Loucy (cell line): ENCODE measurements around the gene SLC37A4.

Experiments used
- H2AFZ ChIP-seq: fragments of 200-600 bp; sonication (generic); 2 replicates; pipeline ENCODE4 v1.6.0; 2016; ENCODE audit warnings: antibody characterized with exemption, mild to moderate bottlenecking, low read length, moderate library complexity
- H3F3A ChIP-seq: fragments of 200-600 bp; 2 replicates; pipeline ENCODE4 v1.6.0; 2016; ENCODE audit warnings: antibody characterized with exemption, low read depth, mild to moderate bottlenecking
- H3K27me3 ChIP-seq: fragments of 200-600 bp; sonication (generic); 2 replicates; pipeline ENCODE4 v1.6.1; 2014; ENCODE audit warnings: low read length, mild to moderate bottlenecking; ENCODE audit not compliant: insufficient read depth, poor library complexity, severe bottlenecking
- H3K36me3 ChIP-seq: fragments of 200-600 bp; sonication (generic); 2 replicates; pipeline ENCODE4 v1.6.1; 2016; ENCODE audit warnings: low read length; ENCODE audit not compliant: insufficient read depth
- H3K4me1 ChIP-seq: fragments of 200-600 bp; sonication (generic); 2 replicates; pipeline ENCODE4 v1.5.1; 2014; ENCODE audit warnings: low read length, mild to moderate bottlenecking; ENCODE audit not compliant: insufficient read depth, poor library complexity, severe bottlenecking
- H3K4me2 ChIP-seq: fragments of 200-600 bp; sonication (generic); 2 replicates; pipeline ENCODE4 v1.6.0; 2014; ENCODE audit warnings: antibody characterized with exemption, low read length, low read depth, mild to moderate bottlenecking; ENCODE audit not compliant: poor library complexity, severe bottlenecking
- H3K4me3 ChIP-seq: fragments of 200-600 bp; sonication (generic); 2 replicates; pipeline ENCODE4 v1.5.1; 2014; ENCODE audit warnings: low read length, mild to moderate bottlenecking, mixed read lengths; ENCODE audit not compliant: poor library complexity, severe bottlenecking
- H3K79me2 ChIP-seq: fragments of 200-600 bp; sonication (generic); 2 replicates; pipeline ENCODE4 v1.6.1; 2014; ENCODE audit warnings: low read length; ENCODE audit not compliant: insufficient read depth
- H3K9ac ChIP-seq: fragments of 200-600 bp; sonication (generic); 2 replicates; pipeline ENCODE4 v1.6.0; 2014; ENCODE audit warnings: mild to moderate bottlenecking, low read depth, low read length, moderate library complexity; ENCODE audit not compliant: poor library complexity, severe bottlenecking
- H3K9me2 ChIP-seq: fragments of 200-600 bp; sonication (generic); replicated peaks from 2 replicates; pipeline ENCODE4 v1.6.1; 2016; ENCODE audit warnings: low read depth, low read length, mixed read lengths
- H3K9me3 ChIP-seq: fragments of 200-600 bp; sonication (generic); 2 replicates; pipeline ENCODE4 v1.6.1; 2014; ENCODE audit warnings: mild to moderate bottlenecking, antibody characterized with exemption, low read length, low read depth; ENCODE audit not compliant: insufficient read depth
- H4K20me1 ChIP-seq: fragments of 200-600 bp; sonication (generic); 2 replicates; pipeline ENCODE4 v1.6.0; 2014; ENCODE audit warnings: antibody characterized with exemption, low read length, mild to moderate bottlenecking; ENCODE audit not compliant: insufficient read depth, poor library complexity, severe bottlenecking
- EZH2phosphoT487 ChIP-seq: fragments of 200-600 bp; IDR thresholded peaks from 2 replicates; pipeline ENCODE4 v1.6.1; 2018; ENCODE audit warnings: antibody characterized with exemption, mild to moderate bottlenecking, moderate library complexity, borderline replicate concordance
- TF ChIP-seq, protein P1 (sequence below): fragments of 200-600 bp; sonication (generic); conservative IDR thresholded peaks from 2 replicates; pipeline ENCODE4 v1.5.1; 2014; ENCODE audit warnings: mild to moderate bottlenecking, antibody characterized with exemption, low read length

SLC37A4 gene

DNA sequence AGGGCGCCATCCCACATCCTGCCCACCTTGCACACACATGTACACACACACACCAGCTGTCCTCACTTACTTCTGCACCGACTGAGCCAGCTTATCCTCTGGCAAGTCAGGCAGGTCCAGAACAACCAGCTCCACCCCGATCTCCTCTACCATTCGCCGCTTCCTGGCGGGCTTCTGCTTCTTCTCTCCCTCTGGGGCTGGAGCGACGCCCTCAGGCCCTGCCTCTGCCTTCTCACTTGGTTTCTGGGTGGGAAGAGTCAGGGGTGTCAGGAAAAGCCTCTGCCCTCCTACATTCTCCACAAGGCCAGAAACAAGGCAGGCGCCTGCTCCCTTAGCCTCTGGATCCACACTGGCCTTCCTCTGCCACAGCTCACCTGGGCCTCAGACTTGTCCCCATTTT, 18.0 kb upstream of the SLC37A4 start:
- Histone ChIP-seq H4K20me1 (peaks cover 3% of the 10 kb centered on the region), H3K36me3 (peaks cover 92% of the 10 kb centered on the region), H3K79me2 (peaks cover 21% of the 10 kb centered on the region), H3K4me1 (no peaks in the 10 kb centered on the region), H3K9ac (no peak overlapping the region), H3K4me3 (no peak overlapping the region), H3K4me2 (no peak overlapping the region), H3K9me2 (no peaks in the 10 kb centered on the region), H2AFZ (no peak overlapping the region), H3F3A (no peaks in the 10 kb centered on the region), H3K27me3 (no peaks in the 10 kb centered on the region), H3K9me3 (no peaks in the 10 kb centered on the region)
- TF ChIP-seq, protein P1, sequence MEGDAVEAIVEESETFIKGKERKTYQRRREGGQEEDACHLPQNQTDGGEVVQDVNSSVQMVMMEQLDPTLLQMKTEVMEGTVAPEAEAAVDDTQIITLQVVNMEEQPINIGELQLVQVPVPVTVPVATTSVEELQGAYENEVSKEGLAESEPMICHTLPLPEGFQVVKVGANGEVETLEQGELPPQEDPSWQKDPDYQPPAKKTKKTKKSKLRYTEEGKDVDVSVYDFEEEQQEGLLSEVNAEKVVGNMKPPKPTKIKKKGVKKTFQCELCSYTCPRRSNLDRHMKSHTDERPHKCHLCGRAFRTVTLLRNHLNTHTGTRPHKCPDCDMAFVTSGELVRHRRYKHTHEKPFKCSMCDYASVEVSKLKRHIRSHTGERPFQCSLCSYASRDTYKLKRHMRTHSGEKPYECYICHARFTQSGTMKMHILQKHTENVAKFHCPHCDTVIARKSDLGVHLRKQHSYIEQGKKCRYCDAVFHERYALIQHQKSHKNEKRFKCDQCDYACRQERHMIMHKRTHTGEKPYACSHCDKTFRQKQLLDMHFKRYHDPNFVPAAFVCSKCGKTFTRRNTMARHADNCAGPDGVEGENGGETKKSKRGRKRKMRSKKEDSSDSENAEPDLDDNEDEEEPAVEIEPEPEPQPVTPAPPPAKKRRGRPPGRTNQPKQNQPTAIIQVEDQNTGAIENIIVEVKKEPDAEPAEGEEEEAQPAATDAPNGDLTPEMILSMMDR: no peak
- no peak for TF ChIP-seq EZH2phosphoT487

GRCh38 chr11:119047205-119047604, 16.5 kb upstream of the SLC37A4 start:
- H3K27me3 ChIP-seq: no peaks in the 10 kb centered on the region
- H3K9me2 ChIP-seq: no peaks in the 10 kb centered on the region
- no peak overlapping the region for H3K9ac ChIP-seq
- H3K4me3 ChIP-seq: no peak overlapping the region
- H3K79me2 ChIP-seq: peaks cover 8% of the 10 kb centered on the region; the same call in 1 of the 2 replicates
- no peaks in the 10 kb centered on the region for H3K9me3 ChIP-seq
- no peak for TF ChIP-seq EZH2phosphoT487
- TF ChIP-seq, protein P1: no peak
- H4K20me1 ChIP-seq: peaks cover 3% of the 10 kb centered on the region
- H3K4me2 ChIP-seq: no peak overlapping the region
- no peak overlapping the region for H2AFZ ChIP-seq
- peaks cover 77% of the 10 kb centered on the region for H3K36me3 ChIP-seq
- H3F3A ChIP-seq: no peaks in the 10 kb centered on the region
- no peaks in the 10 kb centered on the region for H3K4me1 ChIP-seq

GRCh38 chr11:119046489-119046888, 15.8 kb upstream of the SLC37A4 start:
- TF ChIP-seq, protein P1: no peak
- TF ChIP-seq EZH2phosphoT487: no peak
- no peaks in the 10 kb centered on the region for H3K4me1 ChIP-seq
- peaks cover 70% of the 10 kb centered on the region; the same call in 1 of the 2 replicates for H3K36me3 ChIP-seq
- no peaks in the 10 kb centered on the region for H3F3A ChIP-seq
- H2AFZ ChIP-seq: no peak overlapping the region
- H3K9me2 ChIP-seq: no peaks in the 10 kb centered on the region
- peaks cover 3% of the 10 kb centered on the region for H4K20me1 ChIP-seq
- H3K9me3 ChIP-seq: no peaks in the 10 kb centered on the region
- 0 out of 2 replicates have a peak, but pooled peaks cover under 1% of the 10 kb centered on the region for H3K79me2 ChIP-seq
- H3K27me3 ChIP-seq: no peaks in the 10 kb centered on the region
- H3K4me2 ChIP-seq: no peak overlapping the region
- no peak overlapping the region for H3K4me3 ChIP-seq
- H3K9ac ChIP-seq: no peak overlapping the region
